GM19328 (cell line): ENCODE data around the gene PADI6.
"Not testable (repeated sequence)": the region's sequence is repeated elsewhere in the genome, so short reads cannot be mapped to it uniquely, and the experiment has no call there.

ENCODE experiments used
- ATAC-seq: cut with Tn5 transposase; IDR thresholded peaks from one replicate; pipeline ENCODE4 v1.9.1; 2021; ENCODE audit warnings: mild to moderate bottlenecking, moderate library complexity; ENCODE audit not compliant: unreplicated experiment

PADI6 gene

GRCh38 chr1:17404034-17404684 lies 32.2 kb downstream of the PADI6 start:
- no peak for ATAC-seq

- no peak for ATAC-seq
These were observed 32.8 kb downstream of the PADI6 start for GRCh38 chr1:17404820-17405219.

- ATAC-seq, result no peak
These were observed 34.1 kb downstream of the PADI6 start for GRCh38 chr1:17405898-17406759.

- ATAC-seq, result not testable (repeated sequence)
These were observed 34.9 kb downstream of the PADI6 start for GRCh38 chr1:17406760-17407475.

GRCh38 chr1:17407786-17408514 lies 36.0 kb downstream of the PADI6 start:
- not testable (repeated sequence) for ATAC-seq

GRCh38 chr1:17409391-17409811 lies 37.4 kb downstream of the PADI6 start:
- no peak for ATAC-seq

GRCh38 chr1:17412093-17412870 lies 40.3 kb downstream of the PADI6 start:
- no peak for ATAC-seq

GRCh38 chr1:17414022-17414421 lies 42.0 kb downstream of the PADI6 start:
- no peak for ATAC-seq

GRCh38 chr1:17416389-17416788 lies 44.4 kb downstream of the PADI6 start:
- ATAC-seq, result no peak

GRCh38 chr1:17419626-17420328 lies 47.8 kb downstream of the PADI6 start:
- no peak for ATAC-seq

- ATAC-seq, result no peak
These were observed 48.5 kb downstream of the PADI6 start for GRCh38 chr1:17420391-17420918.

GRCh38 chr1:17422461-17422860 lies 50.5 kb downstream of the PADI6 start:
- ATAC-seq, result no peak

- ATAC-seq, result no peak
These were observed 51.8 kb downstream of the PADI6 start for GRCh38 chr1:17423781-17424245.

GRCh38 chr1:17425806-17426600 lies 54.0 kb downstream of the PADI6 start:
- no peak for ATAC-seq

- no peak for ATAC-seq
These were observed 56.0 kb downstream of the PADI6 start for GRCh38 chr1:17427696-17428660.

- ATAC-seq, result no peak
These were observed 57.2 kb downstream of the PADI6 start for GRCh38 chr1:17429183-17429582.

GRCh38 chr1:17432412-17432811 lies 60.4 kb downstream of the PADI6 start:
- no peak for ATAC-seq
